ENCODE results near the gene BRI3. TPM values are rescaled to one million over a fixed set of nuclear protein-coding genes. Genes with fewer than 3 reads are reported as not detected.

The BRI3 gene
- total and polyA plus RNA-seq, 10 of the 15 experiments (the other 5 are each of a cell fraction or from before 2014, with no cell fraction given): 4.5 to 56.3 (median 21.5) TPM

DNA sequence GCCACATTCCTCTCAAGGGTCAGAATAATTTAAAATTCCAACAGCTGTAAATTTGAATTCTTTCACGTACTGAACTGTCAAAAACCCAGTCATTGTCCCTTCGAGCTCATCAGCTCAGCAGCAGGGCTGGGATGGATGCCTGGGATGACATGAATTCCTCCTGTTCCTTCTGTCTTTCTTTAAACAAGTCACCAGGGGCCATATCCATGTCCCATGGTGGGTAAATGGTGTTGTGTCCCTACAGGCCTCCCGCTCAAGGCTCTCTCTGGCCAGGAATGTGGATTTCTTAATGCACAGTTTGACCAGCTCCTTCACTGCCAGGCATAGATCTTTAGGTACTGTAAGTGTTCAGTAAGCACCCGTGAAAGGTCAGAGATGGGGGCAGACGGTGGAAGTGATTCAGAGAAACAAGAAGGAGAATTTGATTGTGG, 15.6 kb upstream of the BRI3 start:
- Histone ChIP-seq H4K20me1 (ENCODE audit: control insufficient read depth, insufficient read depth) (no peaks in the 10 kb centered on the region), H3K27ac (ENCODE audit: control insufficient read depth, insufficient read depth) (no peak overlapping the region), H3K4me2 (ENCODE audit: control insufficient read depth, insufficient read depth) (no peak overlapping the region), H3K79me2 (ENCODE audit: control insufficient read depth, insufficient read depth, low read length) (no peaks in the 10 kb centered on the region), H2AFZ (ENCODE audit: control insufficient read depth, low read depth, low read length) (no peak overlapping the region), H3K9ac (ENCODE audit: control insufficient read depth, insufficient read depth, low read length) (no peak overlapping the region), H3K9me3 (replicated peaks; ENCODE audit: control insufficient read depth, insufficient read depth, low read length) (no peaks in the 10 kb centered on the region; the same call in 2 of the 3 replicates), H3K27me3 (replicated peaks in 1 of 2; ENCODE audit: control insufficient read depth in 2 of 2, insufficient read depth in 2 of 2, low read length in 1 of 2) (no peaks in the 10 kb centered on the region), H3K36me3 (ENCODE audit: control insufficient read depth in 2 of 2, insufficient read depth in 2 of 2, low read length in 1 of 2) (no peaks in the 10 kb centered on the region), H3K4me1 (ENCODE audit: control insufficient read depth, insufficient read depth, low read length) (no peaks in the 10 kb centered on the region), H3K4me3 (no peak overlapping the region)
- SMC1A ChIA-PET (ENCODE audit: uncharacterized antibody, unreplicated experiment): no interaction called here
- ATAC-seq (no peak), DNase-seq (ENCODE audit: low read depth, low spot score) (no peak), FAIRE-seq (no peak)
- RAD21 ChIA-PET (ENCODE audit: unreplicated experiment): no interaction called here
- TF ChIP-seq HDGF (IDR thresholded peaks at IDR 0.05) (no peak), RB1 (IDR thresholded peaks at IDR 0.05; ENCODE audit: borderline replicate concordance) (no peak), RAD51 (IDR thresholded peaks at IDR 0.05) (no peak), CBX3 (IDR thresholded peaks at IDR 0.05; ENCODE audit: borderline replicate concordance, low read depth) (no peak), SUPT20H (IDR thresholded peaks at IDR 0.05; ENCODE audit: borderline replicate concordance, control insufficient read depth, low read depth, low read length) (no peak)
- TF ChIP-seq, protein P1, sequence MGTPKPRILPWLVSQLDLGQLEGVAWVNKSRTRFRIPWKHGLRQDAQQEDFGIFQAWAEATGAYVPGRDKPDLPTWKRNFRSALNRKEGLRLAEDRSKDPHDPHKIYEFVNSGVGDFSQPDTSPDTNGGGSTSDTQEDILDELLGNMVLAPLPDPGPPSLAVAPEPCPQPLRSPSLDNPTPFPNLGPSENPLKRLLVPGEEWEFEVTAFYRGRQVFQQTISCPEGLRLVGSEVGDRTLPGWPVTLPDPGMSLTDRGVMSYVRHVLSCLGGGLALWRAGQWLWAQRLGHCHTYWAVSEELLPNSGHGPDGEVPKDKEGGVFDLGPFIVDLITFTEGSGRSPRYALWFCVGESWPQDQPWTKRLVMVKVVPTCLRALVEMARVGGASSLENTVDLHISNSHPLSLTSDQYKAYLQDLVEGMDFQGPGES (IDR thresholded peaks at IDR 0.05): no peak
- intact Hi-C loops (cut with micrococcal nuclease; ENCODE audit: unreplicated experiment) (no loop called here), in situ Hi-C loops (cut with MboI) (no loop called here)
- BruUV-seq (replicated peaks): no TSS peak
- WGBS (ENCODE audit: insufficient coverage, insufficient replicate concordance, low lambda C conversion rate, missing lambda C conversion rate): 99% methylated on average over 5 of the region's 5 CpGs
- CTCF ChIA-PET: interaction anchor here (0.6 to 1.2 kb wide), 2 partner anchors 13 to 288 kb away, joined by 3 to 4 read pairs; no protein-coding TSS in a partner anchor
- POLR2A ChIA-PET: interaction anchor here (0.6 to 0.7 kb wide), 2 partner anchors 12 to 27 kb away, joined by 4 to 5 read pairs; no protein-coding TSS in a partner anchor

DNA sequence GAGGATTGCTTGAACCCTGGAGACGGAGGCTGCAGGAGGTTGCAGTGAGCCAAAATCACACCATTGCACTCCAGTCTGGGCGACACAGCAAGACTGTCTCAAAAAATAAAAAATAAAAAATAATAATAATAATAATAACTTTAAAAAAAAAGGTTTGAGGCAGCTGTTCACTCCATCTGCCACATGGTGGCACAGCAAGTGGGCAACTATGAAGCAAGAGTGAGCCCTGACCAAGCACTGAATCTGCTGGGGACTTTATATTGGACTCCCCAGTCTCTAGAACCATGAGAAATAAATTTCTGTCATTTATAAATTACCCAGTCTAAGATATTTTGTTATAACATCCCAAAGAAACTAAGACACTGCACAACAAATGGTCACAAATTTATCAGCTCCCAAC, 14.6 kb upstream of the BRI3 start:
- H4K20me1 ChIP-seq (ENCODE audit: control insufficient read depth, insufficient read depth): no peaks in the 10 kb centered on the region
- BruUV-seq (replicated peaks): no TSS peak
- no peaks in the 10 kb centered on the region for H3K79me2 ChIP-seq (ENCODE audit: control insufficient read depth, insufficient read depth, low read length)
- no peak overlapping the region for H3K4me3 ChIP-seq
- no peak overlapping the region for H3K9ac ChIP-seq (ENCODE audit: control insufficient read depth, insufficient read depth, low read length)
- ChIA-PET SMC1A (ENCODE audit: uncharacterized antibody, unreplicated experiment) (interaction anchor here (0.6 to 2.0 kb wide), 2 partner anchors 135 to 387 kb away, joined by 3 to 5 read pairs; partner anchors contain the start of gene BAIAP2L1), CTCF (interaction anchor here (1.5 to 3.1 kb wide), 2 partner anchors 135 to 161 kb away, joined by 4 to 19 read pairs; partner anchors contain the start of genes BAIAP2L1 and LMTK2), RAD21 (ENCODE audit: unreplicated experiment) (interaction anchor here (0.6 kb wide), 1 partner anchor 132 kb away, joined by 3 read pairs; no protein-coding TSS in a partner anchor), POLR2A (no interaction called here)
- no peak overlapping the region for H2AFZ ChIP-seq (ENCODE audit: control insufficient read depth, low read depth, low read length)
- TF ChIP-seq, protein P2, sequence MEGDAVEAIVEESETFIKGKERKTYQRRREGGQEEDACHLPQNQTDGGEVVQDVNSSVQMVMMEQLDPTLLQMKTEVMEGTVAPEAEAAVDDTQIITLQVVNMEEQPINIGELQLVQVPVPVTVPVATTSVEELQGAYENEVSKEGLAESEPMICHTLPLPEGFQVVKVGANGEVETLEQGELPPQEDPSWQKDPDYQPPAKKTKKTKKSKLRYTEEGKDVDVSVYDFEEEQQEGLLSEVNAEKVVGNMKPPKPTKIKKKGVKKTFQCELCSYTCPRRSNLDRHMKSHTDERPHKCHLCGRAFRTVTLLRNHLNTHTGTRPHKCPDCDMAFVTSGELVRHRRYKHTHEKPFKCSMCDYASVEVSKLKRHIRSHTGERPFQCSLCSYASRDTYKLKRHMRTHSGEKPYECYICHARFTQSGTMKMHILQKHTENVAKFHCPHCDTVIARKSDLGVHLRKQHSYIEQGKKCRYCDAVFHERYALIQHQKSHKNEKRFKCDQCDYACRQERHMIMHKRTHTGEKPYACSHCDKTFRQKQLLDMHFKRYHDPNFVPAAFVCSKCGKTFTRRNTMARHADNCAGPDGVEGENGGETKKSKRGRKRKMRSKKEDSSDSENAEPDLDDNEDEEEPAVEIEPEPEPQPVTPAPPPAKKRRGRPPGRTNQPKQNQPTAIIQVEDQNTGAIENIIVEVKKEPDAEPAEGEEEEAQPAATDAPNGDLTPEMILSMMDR (IDR thresholded peaks at IDR 0.05 in 2 of 3, conservative IDR thresholded peaks at IDR 0.05 in 1 of 3; ENCODE audit: control insufficient read depth in 2 of 3, extremely low read depth in 1 of 3, insufficient read depth in 1 of 3, low read depth in 3 of 3, low read length in 3 of 3): peak; percentile 20 to 41 (median 24); a peak in 2 of 6 replicates
- TF ChIP-seq RAD21 (IDR thresholded peaks at IDR 0.05; ENCODE audit: insufficient read depth, low read depth, low read length): 0 out of 2 replicates have a peak, but pooled peaks have one; percentile 6
- TF ChIP-seq, protein P3, sequence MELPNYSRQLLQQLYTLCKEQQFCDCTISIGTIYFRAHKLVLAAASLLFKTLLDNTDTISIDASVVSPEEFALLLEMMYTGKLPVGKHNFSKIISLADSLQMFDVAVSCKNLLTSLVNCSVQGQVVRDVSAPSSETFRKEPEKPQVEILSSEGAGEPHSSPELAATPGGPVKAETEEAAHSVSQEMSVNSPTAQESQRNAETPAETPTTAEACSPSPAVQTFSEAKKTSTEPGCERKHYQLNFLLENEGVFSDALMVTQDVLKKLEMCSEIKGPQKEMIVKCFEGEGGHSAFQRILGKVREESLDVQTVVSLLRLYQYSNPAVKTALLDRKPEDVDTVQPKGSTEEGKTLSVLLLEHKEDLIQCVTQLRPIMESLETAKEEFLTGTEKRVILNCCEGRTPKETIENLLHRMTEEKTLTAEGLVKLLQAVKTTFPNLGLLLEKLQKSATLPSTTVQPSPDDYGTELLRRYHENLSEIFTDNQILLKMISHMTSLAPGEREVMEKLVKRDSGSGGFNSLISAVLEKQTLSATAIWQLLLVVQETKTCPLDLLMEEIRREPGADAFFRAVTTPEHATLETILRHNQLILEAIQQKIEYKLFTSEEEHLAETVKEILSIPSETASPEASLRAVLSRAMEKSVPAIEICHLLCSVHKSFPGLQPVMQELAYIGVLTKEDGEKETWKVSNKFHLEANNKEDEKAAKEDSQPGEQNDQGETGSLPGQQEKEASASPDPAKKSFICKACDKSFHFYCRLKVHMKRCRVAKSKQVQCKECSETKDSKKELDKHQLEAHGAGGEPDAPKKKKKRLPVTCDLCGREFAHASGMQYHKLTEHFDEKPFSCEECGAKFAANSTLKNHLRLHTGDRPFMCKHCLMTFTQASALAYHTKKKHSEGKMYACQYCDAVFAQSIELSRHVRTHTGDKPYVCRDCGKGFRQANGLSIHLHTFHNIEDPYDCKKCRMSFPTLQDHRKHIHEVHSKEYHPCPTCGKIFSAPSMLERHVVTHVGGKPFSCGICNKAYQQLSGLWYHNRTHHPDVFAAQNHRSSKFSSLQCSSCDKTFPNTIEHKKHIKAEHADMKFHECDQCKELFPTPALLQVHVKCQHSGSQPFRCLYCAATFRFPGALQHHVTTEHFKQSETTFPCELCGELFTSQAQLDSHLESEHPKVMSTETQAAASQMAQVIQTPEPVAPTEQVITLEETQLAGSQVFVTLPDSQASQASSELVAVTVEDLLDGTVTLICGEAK (IDR thresholded peaks at IDR 0.05; ENCODE audit: borderline replicate concordance): no peak
- H3K4me2 ChIP-seq (ENCODE audit: control insufficient read depth, insufficient read depth): no peak overlapping the region
- H3K4me1 ChIP-seq (ENCODE audit: control insufficient read depth, insufficient read depth, low read length): no peaks in the 10 kb centered on the region
- no peaks in the 10 kb centered on the region for H3K27me3 ChIP-seq (replicated peaks in 1 of 2; ENCODE audit: control insufficient read depth in 2 of 2, insufficient read depth in 2 of 2, low read length in 1 of 2)
- in situ Hi-C loops (cut with MboI): no loop called here
- no peaks in the 10 kb centered on the region for H3K36me3 ChIP-seq (ENCODE audit: control insufficient read depth in 2 of 2, insufficient read depth in 2 of 2, low read length in 1 of 2)
- FAIRE-seq (no peak), DNase-seq (ENCODE audit: low read depth, low spot score) (no peak), ATAC-seq (peak; percentile 79)
- intact Hi-C loops (cut with micrococcal nuclease; ENCODE audit: unreplicated experiment): no loop called here
- H3K27ac ChIP-seq (ENCODE audit: control insufficient read depth, insufficient read depth): no peak overlapping the region
- WGBS (ENCODE audit: insufficient coverage, insufficient replicate concordance, low lambda C conversion rate, missing lambda C conversion rate): 36% methylated on average over 2 of the region's 2 CpGs
- no peaks in the 10 kb centered on the region; the same call in 2 of the 3 replicates for H3K9me3 ChIP-seq (replicated peaks; ENCODE audit: control insufficient read depth, insufficient read depth, low read length)

All from GM12878 (cell line).